Activated gamma-delta T cell treated with anti-CD3 and anti-CD28 coated beads, Interleukin-2, amount 50 U/mL, for 16 hours (primary cell): ENCODE data around the gene MUC22.

ENCODE experiments used
- DNase-seq: peaks from one replicate; pipeline ENCODE4 v3.0.0-alpha.2; 2020; ENCODE audit warnings: low read depth

The MUC22 gene

DNA sequence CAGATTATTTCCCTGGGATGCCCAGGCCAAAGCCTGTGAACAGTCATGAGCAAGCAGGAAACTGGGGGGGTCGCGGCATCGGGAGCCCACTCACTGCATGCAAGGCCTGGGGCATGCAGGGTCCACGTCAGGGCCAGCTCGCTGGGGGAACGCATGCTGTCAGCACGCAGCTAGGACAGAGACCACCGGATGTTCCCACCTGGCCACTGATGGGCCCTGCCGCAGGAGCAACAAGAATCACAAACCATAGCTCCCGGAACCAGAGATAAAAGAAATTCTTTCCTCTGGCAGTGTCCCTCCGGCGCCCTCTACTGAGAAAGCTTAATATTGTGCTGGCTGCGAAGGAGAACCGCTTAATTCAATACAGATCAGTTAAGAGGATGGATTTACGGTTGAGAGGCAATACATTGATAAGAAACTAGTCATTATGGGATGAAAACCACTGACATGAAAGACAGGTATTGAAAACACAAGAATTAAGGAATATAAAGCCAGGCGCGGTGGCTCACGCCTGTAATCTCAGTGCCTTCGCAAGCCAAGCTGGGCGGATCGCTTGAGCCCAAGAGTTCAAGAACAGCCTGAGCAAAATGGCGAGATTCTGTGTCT lies 69.5 kb downstream of the MUC22 start:
- peak; percentile 53 for DNase-seq

DNA sequence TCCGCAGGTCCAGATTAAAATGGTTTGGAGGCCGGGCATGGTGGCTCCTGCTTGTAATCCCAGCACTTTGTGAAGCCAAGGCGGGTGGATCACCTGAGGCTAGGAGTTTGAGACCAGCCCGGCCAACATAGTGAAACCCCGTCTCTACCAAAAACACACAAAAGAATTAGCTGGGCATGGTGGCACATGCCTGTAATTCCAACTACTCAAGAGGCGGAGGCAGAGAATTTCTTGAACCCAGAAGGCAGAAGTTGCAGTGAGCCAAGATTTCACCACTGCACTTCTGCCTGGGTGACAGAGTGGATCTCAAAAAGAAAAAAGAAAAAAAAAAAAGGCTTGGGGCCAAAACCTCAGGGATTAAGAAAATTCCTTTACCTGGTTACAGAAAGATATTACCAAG lies 71.6 kb downstream of the MUC22 start:
- DNase-seq = no peak

DNA sequence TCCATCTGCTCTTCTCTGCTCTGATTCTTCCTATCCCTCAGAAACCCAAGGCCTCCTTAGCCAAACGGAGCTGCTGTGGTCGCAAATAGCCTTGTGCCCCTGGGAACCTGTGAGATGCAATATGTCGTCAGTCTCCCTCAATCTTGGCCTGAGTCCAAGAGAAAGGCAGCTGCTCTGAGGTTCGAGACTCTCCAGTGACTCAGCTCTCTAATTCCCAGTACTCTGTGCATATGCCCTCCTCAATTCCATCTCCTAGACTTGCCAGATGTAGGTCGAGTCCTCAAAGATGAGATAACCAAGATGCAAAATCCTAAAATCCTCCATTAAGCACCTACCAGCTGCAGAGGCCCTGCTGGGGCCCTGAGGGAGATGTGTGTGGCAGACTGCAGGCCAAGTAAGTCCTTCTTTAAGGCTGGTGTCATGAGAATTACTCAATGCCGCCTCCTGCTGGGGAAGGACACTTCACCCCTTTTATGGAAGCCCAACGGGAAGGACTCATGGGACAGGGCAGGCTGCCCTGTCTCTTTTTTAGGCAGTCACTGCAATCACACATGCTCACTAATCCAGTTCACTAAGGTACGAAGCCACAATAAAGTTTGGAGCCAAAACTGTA lies 73.6 kb downstream of the MUC22 start:
- DNase-seq = no peak
